HEK293 (cell line): ENCODE measurements around the gene PEX14.

Source experiments
- CTCF ChIA-PET: fragments of 350-600 bp; formaldehyde crosslinking; extraction: SDS; loops from one replicate; lab custom pipeline; 2021; ENCODE audit warnings: antibody characterized with exemption; lab: Yijun Ruan, JAX
- POLR2A ChIA-PET: fragments of 300-600 bp; formaldehyde crosslinking; extraction: SDS; loops from one replicate; lab custom pipeline; 2020; ENCODE audit warnings: antibody characterized with exemption, inconsistent platforms; lab: Yijun Ruan, JAX
- H3K27ac ChIP-seq: fragments of 200-500 bp; sonication (Bioruptor generic); 2 replicates; pipeline ENCODE4 v1.5.1; 2014; ENCODE audit warnings: low read depth, low read length, control low read depth, inconsistent platforms; ENCODE audit errors: extremely low read depth
- H3K36me3 ChIP-seq, 2 experiments: fragments of 200-500 bp in 1 of 2; sonication (Bioruptor generic) in 1 of 2; 1 replicate in 1 of 2; 2 replicates in 1 of 2; pipeline ENCODE4 v1.5.1; 2014 to 2017; ENCODE audit warnings: inconsistent platforms in 2 of 2, low read length in 2 of 2; ENCODE audit not compliant: control insufficient read depth in 2 of 2, insufficient read depth in 1 of 2
- H3K4me1 ChIP-seq: fragments of 200-500 bp; sonication (Bioruptor generic); 2 replicates; pipeline ENCODE4 v1.5.1; 2014; ENCODE audit warnings: mild to moderate bottlenecking, low read length, inconsistent platforms; ENCODE audit not compliant: control insufficient read depth, insufficient read depth
- H3K4me3 ChIP-seq: 2 replicates; pipeline ENCODE4 v1.5.1; 2011; ENCODE audit warnings: low read depth, mild to moderate bottlenecking, control low read depth, low read length, moderate library complexity
- H3K9me3 ChIP-seq: fragments of 200-500 bp; sonication (Bioruptor generic); 2 replicates; pipeline ENCODE4 v1.5.1; 2014; ENCODE audit warnings: low read depth, low read length, inconsistent platforms; ENCODE audit not compliant: control insufficient read depth, insufficient read depth
- BCL6B ChIP-seq: fragments of 450-650 bp; formaldehyde crosslinking; IDR thresholded peaks from 2 replicates; pipeline ENCODE4 v1.5.1; 2017; ENCODE audit warnings: missing biosample characterization, missing genetic modification characterization
- EGR2 ChIP-seq: fragments of 450-650 bp; formaldehyde crosslinking; IDR thresholded peaks from 2 replicates; pipeline ENCODE4 v1.5.1; 2016; ENCODE audit warnings: low read depth, missing biosample characterization, missing genetic modification characterization
- FEZF1 ChIP-seq: fragments of 450-650 bp; formaldehyde crosslinking; IDR thresholded peaks from 2 replicates; pipeline ENCODE4 v1.5.1; 2016; ENCODE audit warnings: missing biosample characterization, missing genetic modification characterization
- GLIS2 ChIP-seq: fragments of 450-650 bp; formaldehyde crosslinking; IDR thresholded peaks from 2 replicates; pipeline ENCODE4 v1.5.1; 2016; ENCODE audit warnings: missing biosample characterization, missing genetic modification characterization
- IKZF3 ChIP-seq: fragments of 450-650 bp; IDR thresholded peaks from 2 replicates; pipeline ENCODE4 v1.5.0; 2018; ENCODE audit warnings: missing biosample characterization, mild to moderate bottlenecking, missing genetic modification characterization, moderate library complexity
- KLF7 ChIP-seq: fragments of 450-650 bp; formaldehyde crosslinking; IDR thresholded peaks from 2 replicates; pipeline ENCODE4 v1.5.1; 2016; ENCODE audit warnings: missing biosample characterization, missing genetic modification characterization, borderline replicate concordance
- PBX3 ChIP-seq: sonication (generic); formaldehyde crosslinking; IDR thresholded peaks from 2 replicates; pipeline ENCODE4 v1.8.1; 2022; ENCODE audit warnings: mild to moderate bottlenecking, moderate library complexity, missing genetic modification reagents
- PRDM10 ChIP-seq: fragments of 450-650 bp; formaldehyde crosslinking; IDR thresholded peaks from 2 replicates; pipeline ENCODE4 v1.5.1; 2016; ENCODE audit warnings: missing biosample characterization, missing genetic modification characterization
- TRIM28 ChIP-seq: IDR thresholded peaks from 2 replicates; pipeline ENCODE4 v1.6.1; 2011; ENCODE audit warnings: low read length, control low read depth, borderline replicate concordance
- ZBTB17 ChIP-seq: fragments of 450-650 bp; formaldehyde crosslinking; IDR thresholded peaks from 2 replicates; pipeline ENCODE4 v1.5.1; 2016; ENCODE audit warnings: missing biosample characterization, missing genetic modification characterization
- ZBTB26 ChIP-seq: fragments of 450-650 bp; formaldehyde crosslinking; optimal IDR thresholded peaks from 2 replicates; pipeline ENCODE3; 2016; ENCODE audit warnings: missing biosample characterization, mild to moderate bottlenecking, missing genetic modification characterization
- ZFP41 ChIP-seq: fragments of 450-650 bp; formaldehyde crosslinking; IDR thresholded peaks from 2 replicates; pipeline ENCODE4 v1.5.1; 2016; ENCODE audit warnings: missing biosample characterization, missing genetic modification characterization, borderline replicate concordance
- ZNF10 ChIP-seq: fragments of 450-650 bp; formaldehyde crosslinking; IDR thresholded peaks from 2 replicates; pipeline ENCODE4 v1.5.1; 2017; ENCODE audit warnings: missing biosample characterization, missing genetic modification characterization
- ZNF146 ChIP-seq: fragments of 450-650 bp; formaldehyde crosslinking; IDR thresholded peaks from 2 replicates; pipeline ENCODE4 v1.5.1; 2016; ENCODE audit warnings: missing biosample characterization, missing genetic modification characterization
- ZNF175 ChIP-seq: fragments of 450-650 bp; formaldehyde crosslinking; IDR thresholded peaks from 2 replicates; pipeline ENCODE4 v1.5.1; 2016; ENCODE audit warnings: missing biosample characterization, missing genetic modification characterization
- ZNF221 ChIP-seq: fragments of 450-650 bp; formaldehyde crosslinking; IDR thresholded peaks from 2 replicates; pipeline ENCODE4 v1.5.1; 2017; ENCODE audit warnings: missing biosample characterization, missing genetic modification characterization, borderline replicate concordance
- ZNF48 ChIP-seq: fragments of 450-650 bp; formaldehyde crosslinking; IDR thresholded peaks from 2 replicates; pipeline ENCODE4 v1.5.1; 2016; ENCODE audit warnings: missing biosample characterization, missing genetic modification characterization
- ZNF544 ChIP-seq: fragments of 450-650 bp; formaldehyde crosslinking; IDR thresholded peaks from 2 replicates; pipeline ENCODE4 v1.5.0; 2017; ENCODE audit warnings: missing biosample characterization, missing genetic modification characterization
- ZNF555 ChIP-seq: fragments of 450-650 bp; formaldehyde crosslinking; conservative IDR thresholded peaks from 2 replicates; pipeline ENCODE4 v1.5.1; 2017; ENCODE audit warnings: missing biosample characterization, mild to moderate bottlenecking, missing genetic modification characterization, inconsistent platforms
- ZNF560 ChIP-seq: fragments of 450-650 bp; formaldehyde crosslinking; IDR thresholded peaks from 2 replicates; pipeline ENCODE4 v1.5.1; 2017; ENCODE audit warnings: missing biosample characterization, missing genetic modification characterization, borderline replicate concordance
- ZNF600 ChIP-seq: fragments of 450-650 bp; formaldehyde crosslinking; IDR thresholded peaks from 2 replicates; pipeline ENCODE4 v1.5.1; 2016; ENCODE audit warnings: missing biosample characterization, missing genetic modification characterization
- ZNF654 ChIP-seq: fragments of 450-650 bp; formaldehyde crosslinking; IDR thresholded peaks from 2 replicates; pipeline ENCODE4 v1.5.1; 2016; ENCODE audit warnings: low read depth, missing biosample characterization, missing genetic modification characterization
- ZNF768 ChIP-seq: fragments of 450-650 bp; formaldehyde crosslinking; IDR thresholded peaks from 2 replicates; pipeline ENCODE4 v1.5.1; 2018; ENCODE audit warnings: missing biosample characterization, mild to moderate bottlenecking, missing genetic modification characterization
- ZNF776 ChIP-seq: fragments of 450-650 bp; formaldehyde crosslinking; IDR thresholded peaks from 2 replicates; pipeline ENCODE4 v1.5.0; 2017; ENCODE audit warnings: missing biosample characterization, missing genetic modification characterization, borderline replicate concordance
- ZNF791 ChIP-seq: fragments of 450-650 bp; formaldehyde crosslinking; IDR thresholded peaks from 2 replicates; pipeline ENCODE4 v1.5.1; 2016; ENCODE audit warnings: missing biosample characterization, missing genetic modification characterization
- ZSCAN5A ChIP-seq: fragments of 450-650 bp; formaldehyde crosslinking; IDR thresholded peaks from 2 replicates; pipeline ENCODE4 v1.5.1; 2016; ENCODE audit warnings: missing biosample characterization, missing genetic modification characterization

PEX14 gene

GRCh38 chr1:10517677-10517982, 42.9 kb downstream of the PEX14 start:
- Histone ChIP-seq H3K36me3 (no peaks in the 10 kb centered on the region), H3K9me3 (no peaks in the 10 kb centered on the region), H3K4me1 (no peaks in the 10 kb centered on the region), H3K27ac (no peak overlapping the region), H3K4me3 (no peak overlapping the region)
- CTCF ChIA-PET: interaction anchor here (0.7 to 1.1 kb wide), 3 partner anchors 11 to 340 kb away, joined by 3 to 6 read pairs (median 3); no protein-coding TSS in a partner anchor
- TF ChIP-seq BCL6B (tag by site-specific recombination): no peak
- TF ChIP-seq ZFP41: no peak
- no peak for TF ChIP-seq IKZF3 (tag by site-specific recombination)
- TF ChIP-seq ZNF654 (tag by site-specific recombination): no peak
- POLR2A ChIA-PET: no interaction called here

GRCh38 chr1:10519016-10519417, 44.3 kb downstream of the PEX14 start:
- Histone ChIP-seq H3K27ac (no peak overlapping the region), H3K36me3 (no peaks in the 10 kb centered on the region), H3K4me1 (no peaks in the 10 kb centered on the region), H3K9me3 (no peaks in the 10 kb centered on the region), H3K4me3 (no peak overlapping the region)
- ChIA-PET CTCF (interaction anchor here (1.0 to 1.6 kb wide), 3 partner anchors 9 to 391 kb away, joined by 3 to 4 read pairs (median 3); no protein-coding TSS in a partner anchor), POLR2A (no interaction called here)
- TF ChIP-seq GLIS2 (tag by site-specific recombination) (no peak), ZNF776 (tag by site-specific recombination) (no peak), EGR2 (tag by site-specific recombination) (peak; percentile 41; the same call in 1 of the 2 replicates), KLF7 (no peak), ZBTB26 (tag by site-specific recombination) (no peak), ZNF175 (no peak), ZNF221 (tag by site-specific recombination) (no peak), TRIM28 (no peak), PBX3 (CRISPR knock-in tag) (no peak), PRDM10 (tag by site-specific recombination) (no peak), ZBTB17 (peak; percentile 67), ZNF560 (tag by site-specific recombination) (no peak), ZNF555 (tag by site-specific recombination) (no peak), ZNF768 (tag by site-specific recombination) (no peak), ZNF48 (tag by site-specific recombination) (no peak), ZNF791 (no peak), ZSCAN5A (tag by site-specific recombination) (no peak), FEZF1 (tag by site-specific recombination) (peak; percentile 51), ZNF600 (tag by site-specific recombination) (peak; percentile 98), ZNF544 (no peak), ZNF146 (no peak), ZNF10 (no peak)
